SK-N-SH (cell line): ENCODE data around the gene CRYZL1. TPM values are rescaled to one million over a fixed set of nuclear protein-coding genes. Genes with fewer than 3 reads are reported as not detected.

Experiments used
- CTCF ChIA-PET: fragments of 300-600, 350-600 bp; formaldehyde crosslinking; extraction: SDS; loops from one replicate; lab custom pipeline; 2021; lab: Yijun Ruan, JAX
- POLR2A ChIA-PET: fragments of 350-600 bp; sonication (Branson Sonifier 250); formaldehyde crosslinking; extraction: SDS; loops from one replicate; lab custom pipeline; 2020; ENCODE audit warnings: antibody characterized with exemption, inconsistent platforms; lab: Yijun Ruan, JAX
- DNase-seq: peaks from one replicate; pipeline ENCODE4 v3.0.0; 2012
- H2AFZ ChIP-seq: fragments of 200-600 bp; sonication (generic); 2 replicates; pipeline ENCODE4 v1.8.1; 2016; ENCODE audit warnings: antibody characterized with exemption, mild to moderate bottlenecking, low read depth
- H3F3A ChIP-seq: fragments of 200-600 bp; sonication (generic); replicated peaks from 2 replicates; pipeline ENCODE3; 2016; ENCODE audit warnings: antibody characterized with exemption, mild to moderate bottlenecking; ENCODE audit not compliant: insufficient read depth
- H3K27ac ChIP-seq, 2 experiments: fragments of 200-500 bp in 1 of 2; fragments of 200-600 bp in 1 of 2; sonication (Bioruptor generic) in 1 of 2; sonication (generic), shearing (Covaris generic) in 1 of 2; 2 replicates each; pipeline versions ENCODE4 v1.5.1 to v1.6.1; 2014 to 2016; ENCODE audit warnings: low read depth in 2 of 2, inconsistent platforms in 1 of 2, low read length in 1 of 2, mild to moderate bottlenecking in 1 of 2, mixed read lengths in 1 of 2
- H3K27me3 ChIP-seq: fragments of 200-600 bp; sonication (generic), shearing (Covaris generic); 2 replicates; pipeline ENCODE4 v1.6.1; 2016; ENCODE audit warnings: mixed run types; ENCODE audit not compliant: insufficient read depth
- H3K36me3 ChIP-seq, 2 experiments: fragments of 200-500 bp in 1 of 2; fragments of 200-600 bp in 1 of 2; sonication (Bioruptor generic) in 1 of 2; sonication (generic) in 1 of 2; replicated peaks in 1 of 2; 2 replicates each; pipeline versions ENCODE3 to v1.5.1; 2014 to 2016; ENCODE audit warnings: low read length in 1 of 2, mild to moderate bottlenecking in 1 of 2; ENCODE audit not compliant: insufficient read depth in 2 of 2, control insufficient read depth in 1 of 2
- H3K4me1 ChIP-seq, 2 experiments: fragments of 200-500 bp in 1 of 2; fragments of 200-600 bp in 1 of 2; sonication (Bioruptor generic) in 1 of 2; sonication (generic), shearing (Covaris generic) in 1 of 2; 2 replicates each; pipeline versions ENCODE4 v1.5.1 to v1.6.1; 2014 to 2016; ENCODE audit warnings: low read depth in 1 of 2, low read length in 1 of 2, mixed run types in 1 of 2; ENCODE audit not compliant: insufficient read depth in 2 of 2, control insufficient read depth in 1 of 2
- H3K4me2 ChIP-seq: fragments of 200-600 bp; sonication (generic), shearing (Covaris generic); 2 replicates; pipeline ENCODE4 v1.6.1; 2017; ENCODE audit warnings: mixed run types
- H3K4me3 ChIP-seq, 2 experiments: fragments of 200-500 bp in 1 of 2; fragments of 200-600 bp in 1 of 2; sonication (Bioruptor generic) in 1 of 2; sonication (generic), shearing (Covaris generic) in 1 of 2; 2 replicates each; pipeline versions ENCODE4 v1.5.1 to v1.8.1; 2014 to 2016; ENCODE audit warnings: low read depth in 2 of 2, inconsistent platforms in 1 of 2, low read length in 1 of 2, mild to moderate bottlenecking in 1 of 2, mixed read lengths in 1 of 2, moderate library complexity in 1 of 2
- H3K79me2 ChIP-seq: fragments of 200-600 bp; sonication (generic); 2 replicates; pipeline ENCODE4 v1.8.1; 2017; ENCODE audit warnings: mild to moderate bottlenecking; ENCODE audit not compliant: insufficient read depth
- H3K9ac ChIP-seq: fragments of 200-600 bp; sonication (generic); 2 replicates; pipeline ENCODE4 v1.6.1; 2017; ENCODE audit warnings: mixed run types
- H3K9me2 ChIP-seq: fragments of 200-600 bp; sonication (generic); 2 replicates; pipeline ENCODE4 v1.6.1; 2017; ENCODE audit warnings: mixed run types
- H3K9me3 ChIP-seq: fragments of 200-600 bp; sonication (generic); 2 replicates; pipeline ENCODE4 v1.6.1; 2017; ENCODE audit warnings: mixed run types, mild to moderate bottlenecking, moderate library complexity
- H4K20me1 ChIP-seq: fragments of 200-600 bp; sonication (generic); 2 replicates; pipeline ENCODE4 v1.6.1; 2017; ENCODE audit warnings: mild to moderate bottlenecking, mixed run types; ENCODE audit not compliant: insufficient read depth
- ELF1 ChIP-seq: IDR thresholded peaks from 2 replicates; pipeline ENCODE4 v1.4.0; 2012
- FOSL2 ChIP-seq: IDR thresholded peaks from 2 replicates; pipeline ENCODE4 v1.4.0; 2012; ENCODE audit warnings: low read depth, mild to moderate bottlenecking, moderate library complexity, borderline replicate concordance
- FOXM1 ChIP-seq: IDR thresholded peaks from 2 replicates; pipeline ENCODE4 v1.4.0; 2012; ENCODE audit warnings: low read depth, mild to moderate bottlenecking
- IRF3 ChIP-seq: fragments of 150-350 bp; IDR thresholded peaks from 2 replicates; pipeline ENCODE4 v1.6.1; 2016; ENCODE audit warnings: mild to moderate bottlenecking, low read depth, low read length
- MAX ChIP-seq: IDR thresholded peaks from 2 replicates; pipeline ENCODE4 v1.4.0; 2012; ENCODE audit warnings: low read depth
- MEF2A ChIP-seq: IDR thresholded peaks from 2 replicates; pipeline ENCODE4 v1.4.0; 2012; ENCODE audit warnings: low read depth, borderline replicate concordance
- MXI1 ChIP-seq: IDR thresholded peaks from 2 replicates; pipeline ENCODE4 v1.6.1; 2012; ENCODE audit warnings: mild to moderate bottlenecking, low read depth, low read length, improper control_type of control experiment
- NRF1 ChIP-seq: IDR thresholded peaks from 2 replicates; pipeline ENCODE4 v1.6.1; 2012; ENCODE audit warnings: low read depth, mild to moderate bottlenecking, low read length
- PBX3 ChIP-seq: IDR thresholded peaks from 2 replicates; pipeline ENCODE4; 2012
- POLR2AphosphoS5 ChIP-seq: IDR thresholded peaks from 2 replicates; pipeline ENCODE4 v1.6.1; 2012; ENCODE audit warnings: low read depth, low read length
- RAD21 ChIP-seq: IDR thresholded peaks from 2 replicates; pipeline ENCODE4 v1.6.1; 2012; ENCODE audit warnings: mild to moderate bottlenecking, low read length
- RCOR1 ChIP-seq: fragments of 150-350 bp; IDR thresholded peaks from 2 replicates; pipeline ENCODE4 v1.6.1; 2017; ENCODE audit warnings: antibody characterized with exemption, low read length
- REST ChIP-seq: IDR thresholded peaks from 2 replicates; pipeline ENCODE4 v1.6.1; 2012; ENCODE audit warnings: mild to moderate bottlenecking, low read depth, low read length, moderate library complexity
- RFX5 ChIP-seq: IDR thresholded peaks from 2 replicates; pipeline ENCODE4 v1.6.1; 2012; ENCODE audit warnings: mild to moderate bottlenecking, improper control_type of control experiment, low read length
- SIN3A ChIP-seq: IDR thresholded peaks from 2 replicates; pipeline ENCODE4 v1.6.1; 2012; ENCODE audit warnings: low read depth, mild to moderate bottlenecking, low read length, moderate library complexity, borderline replicate concordance
- SMC3 ChIP-seq: IDR thresholded peaks from 2 replicates; pipeline ENCODE4 v1.6.1; 2012; ENCODE audit warnings: low read depth, low read length, improper control_type of control experiment
- TAF1 ChIP-seq: IDR thresholded peaks from 2 replicates; pipeline ENCODE4 v1.6.1; 2012; ENCODE audit warnings: low read depth, mild to moderate bottlenecking, low read length, moderate library complexity, borderline replicate concordance
- TEAD4 ChIP-seq: IDR thresholded peaks from 2 replicates; pipeline ENCODE4 v1.4.0; 2012; ENCODE audit warnings: mild to moderate bottlenecking, borderline replicate concordance; ENCODE audit not compliant: insufficient read depth
- YY1 ChIP-seq: IDR thresholded peaks from 2 replicates; pipeline ENCODE4 v1.4.0; 2012; ENCODE audit warnings: low read depth, mild to moderate bottlenecking
- ZBTB33 ChIP-seq: IDR thresholded peaks from 2 replicates; pipeline ENCODE4 v1.4.0; 2012; ENCODE audit warnings: low read depth, borderline replicate concordance
- WGBS: methylation state at CpG from one replicate; pipeline ENCODE4 v1.1.6; 2017; ENCODE audit warnings: low lambda C conversion rate; 5-methylcytosine and 5-hydroxymethylcytosine counted together
- polyA plus RNA-seq, 3 experiments: library from polyadenylated mRNA; depleted of rRNA; stranded (reverse); fragments of >200 nt; gene quantifications; 2 replicates each; pipeline ENCODE4 v1.2.3, GENCODE V29; 2012

Gene CRYZL1
- polyA plus RNA-seq, 1 of the 3 experiments (the other 2 are of a cell fraction) = 26.3 TPM

- Histone ChIP-seq H3K4me1 (peaks cover 0 to 12% of the 10 kb centered on the region in 2 experiments; a peak in 1 of 4 replicates), H3K9me3 (peaks cover 4% of the 10 kb centered on the region; the same call in 1 of the 2 replicates), H3F3A (peaks cover 9% of the 10 kb centered on the region), H3K27ac (no peak overlapping the region), H3K4me3 (no peak overlapping the region), H3K4me2 (no peak overlapping the region), H2AFZ (no peak overlapping the region), H3K27me3 (no peaks in the 10 kb centered on the region), H3K36me3 (peaks cover 0 to 14% of the 10 kb centered on the region in 2 experiments), H3K9me2 (no peaks in the 10 kb centered on the region), H3K9ac (no peak overlapping the region), H3K79me2 (peaks cover 99% of the 10 kb centered on the region), H4K20me1 (peaks cover 31% of the 10 kb centered on the region)
- TF ChIP-seq ELF1 = no peak
- TF ChIP-seq MEF2A = no peak
- no peak for TF ChIP-seq MAX
- TF ChIP-seq POLR2AphosphoS5 = no peak
- TF ChIP-seq SIN3A = no peak
- TF ChIP-seq FOSL2 = no peak
- no peak for TF ChIP-seq FOXM1
- TF ChIP-seq REST = no peak
- TF ChIP-seq IRF3 = no peak
- no peak for TF ChIP-seq MXI1
- TF ChIP-seq RAD21 = no peak
- TF ChIP-seq SMC3 = no peak
- TF ChIP-seq YY1 = no peak
- WGBS = 100% methylated on average over 3 of the region's 3 CpGs
- DNase-seq = no peak
- ChIA-PET CTCF (interaction anchor here (1.3 kb wide), 1 partner anchor 13 kb away, joined by 3 read pairs; no protein-coding TSS in a partner anchor), POLR2A (no interaction called here)
Observed at GRCh38 chr21:33664135-33664534, 22.6 kb upstream of the CRYZL1 start.

- WGBS = 64% methylated on average over 2 of the region's 2 CpGs
- DNase-seq = no peak
- POLR2A ChIA-PET = no interaction called here
- Histone ChIP-seq H3K9ac (no peak overlapping the region), H3F3A (peaks cover 9% of the 10 kb centered on the region), H3K27me3 (no peaks in the 10 kb centered on the region), H2AFZ (no peak overlapping the region), H3K36me3 (peaks cover 0 to 14% of the 10 kb centered on the region in 2 experiments), H4K20me1 (peaks cover 26% of the 10 kb centered on the region), H3K27ac (0 out of 4 replicates have a peak overlapping the region, but pooled peaks of 1 of the 2 experiments have one; percentile 4), H3K4me1 (peaks cover 4 to 8% of the 10 kb centered on the region in 2 experiments; a peak in 2 of 4 replicates), H3K4me2 (no peak overlapping the region), H3K79me2 (peaks cover 99% of the 10 kb centered on the region), H3K9me2 (no peaks in the 10 kb centered on the region), H3K4me3 (no peak overlapping the region), H3K9me3 (peaks cover 4% of the 10 kb centered on the region; the same call in 1 of the 2 replicates)
- CTCF ChIA-PET = interaction anchor here (0.9 to 1.3 kb wide), 3 partner anchors 10 to 28 kb away, joined by 3 to 5 read pairs (median 4); no protein-coding TSS in a partner anchor
- no peak for TF ChIP-seq PBX3
- no peak for TF ChIP-seq MAX
- no peak for TF ChIP-seq ZBTB33
- no peak for TF ChIP-seq ELF1
- TF ChIP-seq MEF2A = no peak
- TF ChIP-seq TEAD4 = no peak
- no peak for TF ChIP-seq POLR2AphosphoS5
- no peak for TF ChIP-seq RCOR1
- no peak for TF ChIP-seq RFX5
- no peak for TF ChIP-seq TAF1
- TF ChIP-seq NRF1 = no peak
Observed at GRCh38 chr21:33663241-33663640, 21.7 kb upstream of the CRYZL1 start.
